H9 (cell line): ENCODE data around the gene RGSL1. TPM values are rescaled to one million over a fixed set of nuclear protein-coding genes. Genes with fewer than 3 reads are reported as not detected.

Source experiments
- DNase-seq: peaks from one replicate; pipeline ENCODE4 v3.0.0-alpha.2; 2017
- H2AFZ ChIP-seq: one replicate; pipeline ENCODE4 v1.6.1; 2013; ENCODE audit warnings: mild to moderate bottlenecking, low read length, control low read depth, moderate library complexity
- H2AK5ac ChIP-seq: 2 replicates; pipeline ENCODE4 v1.6.1; 2013; ENCODE audit warnings: low read length, control low read depth, mixed read lengths; ENCODE audit not compliant: insufficient read length
- H2BK120ac ChIP-seq: one replicate; pipeline ENCODE4 v1.6.1; 2013; ENCODE audit warnings: low read depth, mild to moderate bottlenecking, low read length, control low read depth, inconsistent platforms; ENCODE audit not compliant: poor library complexity, severe bottlenecking
- H2BK12ac ChIP-seq: 2 replicates; pipeline ENCODE4 v1.6.1; 2013; ENCODE audit warnings: low read length, control low read depth, mixed read lengths, low read depth; ENCODE audit not compliant: insufficient read length
- H2BK15ac ChIP-seq: 2 replicates; pipeline ENCODE4 v1.6.1; 2013; ENCODE audit warnings: low read depth, low read length, control low read depth
- H2BK20ac ChIP-seq: one replicate; pipeline ENCODE4 v1.6.1; 2013; ENCODE audit warnings: low read depth, mild to moderate bottlenecking, low read length, control low read depth, inconsistent platforms; ENCODE audit not compliant: poor library complexity, severe bottlenecking
- H2BK5ac ChIP-seq: 2 replicates; pipeline ENCODE4 v1.6.1; 2013; ENCODE audit warnings: low read length, control low read depth, mixed read lengths; ENCODE audit not compliant: insufficient read length
- H3K14ac ChIP-seq: 2 replicates; pipeline ENCODE4 v1.6.1; 2013; ENCODE audit warnings: low read length, control low read depth; ENCODE audit not compliant: insufficient read depth
- H3K18ac ChIP-seq: 2 replicates; pipeline ENCODE4 v1.6.1; 2013; ENCODE audit warnings: low read depth, mild to moderate bottlenecking, mixed read lengths, low read length, control low read depth; ENCODE audit not compliant: insufficient read length
- H3K23ac ChIP-seq: 2 replicates; pipeline ENCODE4 v1.6.1; 2013; ENCODE audit warnings: low read length, control low read depth, mixed read lengths, low read depth; ENCODE audit not compliant: insufficient read length
- H3K23me2 ChIP-seq: 2 replicates; pipeline ENCODE4 v1.6.1; 2013; ENCODE audit warnings: low read depth, mild to moderate bottlenecking, mixed read lengths, low read length, control low read depth; ENCODE audit not compliant: insufficient read length, poor library complexity, severe bottlenecking
- H3K27ac ChIP-seq: 2 replicates; pipeline ENCODE4 v1.5.1; 2013; ENCODE audit warnings: low read length, control low read depth, mixed read lengths, low read depth; ENCODE audit not compliant: insufficient read length
- H3K27me3 ChIP-seq: 2 replicates; pipeline ENCODE4 v1.6.1; 2013; ENCODE audit warnings: low read length, control low read depth, inconsistent platforms; ENCODE audit not compliant: insufficient read depth
- H3K4ac ChIP-seq: 2 replicates; pipeline ENCODE4 v1.6.1; 2013; ENCODE audit warnings: low read depth, mild to moderate bottlenecking, control low read depth, inconsistent platforms, low read length, moderate library complexity
- H3K4me1 ChIP-seq: 2 replicates; pipeline ENCODE4 v1.6.1; 2013; ENCODE audit warnings: low read length, control low read depth, inconsistent platforms; ENCODE audit not compliant: insufficient read depth
- H3K4me2 ChIP-seq: 2 replicates; pipeline ENCODE4 v1.6.1; 2013; ENCODE audit warnings: low read length, control low read depth, mixed read lengths; ENCODE audit not compliant: insufficient read length, insufficient read depth
- H3K56ac ChIP-seq: 2 replicates; pipeline ENCODE4 v1.6.1; 2013; ENCODE audit warnings: low read depth, mild to moderate bottlenecking, mixed read lengths, low read length, control low read depth; ENCODE audit not compliant: insufficient read length
- H3K79me1 ChIP-seq: 2 replicates; pipeline ENCODE4 v1.6.1; 2013; ENCODE audit warnings: low read depth, mild to moderate bottlenecking, moderate library complexity, low read length, control low read depth, inconsistent platforms; ENCODE audit not compliant: insufficient read depth, poor library complexity, severe bottlenecking
- H3K79me2 ChIP-seq: 2 replicates; pipeline ENCODE4 v1.6.1; 2013; ENCODE audit warnings: low read length, control low read depth, inconsistent platforms; ENCODE audit not compliant: insufficient read depth
- H3K9ac ChIP-seq: 2 replicates; pipeline ENCODE4 v1.6.1; 2013; ENCODE audit warnings: low read length, control low read depth, mixed read lengths; ENCODE audit not compliant: insufficient read length; ENCODE audit errors: extremely low read depth
- H3K9me3 ChIP-seq: one replicate; pipeline ENCODE4 v1.6.1; 2013; ENCODE audit warnings: low read depth, low read length, inconsistent platforms; ENCODE audit not compliant: control insufficient read depth
- H3T11ph ChIP-seq: one replicate; pipeline ENCODE4 v1.6.1; 2013; ENCODE audit warnings: mild to moderate bottlenecking, low read length, control low read depth, inconsistent platforms
- H4K20me1 ChIP-seq: one replicate; pipeline ENCODE4 v1.6.1; 2013; ENCODE audit not compliant: control insufficient read depth, insufficient read length, insufficient read depth
- H4K5ac ChIP-seq: 2 replicates; pipeline ENCODE4 v1.6.1; 2013; ENCODE audit warnings: low read depth, mild to moderate bottlenecking, mixed read lengths, low read length, control low read depth; ENCODE audit not compliant: insufficient read length
- H4K8ac ChIP-seq: replicated peaks from 2 replicates; pipeline ENCODE4 v1.6.1; 2013; ENCODE audit warnings: low read length, control low read depth, mixed read lengths, low read depth; ENCODE audit not compliant: insufficient read length
- H4K91ac ChIP-seq: 2 replicates; pipeline ENCODE4 v1.6.1; 2013; ENCODE audit warnings: low read depth, mild to moderate bottlenecking, moderate library complexity, mixed read lengths, low read length, control low read depth; ENCODE audit not compliant: insufficient read length
- H3K27ac Mint-ChIP-seq, 3 experiments: 2 replicates in 2 of 3; 3 replicates in 1 of 3; pipeline ENCODE4 v1.8.0; 2020 to 2021; ENCODE audit warnings: mixed read lengths in 3 of 3, mild to moderate bottlenecking in 1 of 3, moderate library complexity in 1 of 3
- H3K27me3 Mint-ChIP-seq: 2 replicates; pipeline ENCODE4 v1.8.0; 2021; ENCODE audit warnings: low read depth, mild to moderate bottlenecking, moderate library complexity, mixed read lengths
- H3K36me3 Mint-ChIP-seq, 3 experiments: 2 replicates in 2 of 3; 3 replicates in 1 of 3; pipeline ENCODE4 v1.8.0; 2020 to 2021; ENCODE audit warnings: low read depth in 3 of 3, mixed read lengths in 3 of 3; ENCODE audit not compliant: insufficient read depth in 1 of 3
- H3K4me1 Mint-ChIP-seq, 2 experiments: 2 replicates each; pipeline ENCODE4 v1.8.0; 2020; ENCODE audit warnings: mixed read lengths in 2 of 2
- H3K4me3 Mint-ChIP-seq, 2 experiments: 2 replicates in 1 of 2; 3 replicates in 1 of 2; pipeline ENCODE4 v1.8.0; 2020 to 2021; ENCODE audit warnings: mild to moderate bottlenecking in 2 of 2, mixed read lengths in 2 of 2, moderate library complexity in 1 of 2
- H3K9me3 Mint-ChIP-seq, 2 experiments: 2 replicates in 1 of 2; 3 replicates in 1 of 2; pipeline ENCODE4 v1.8.0; 2020; ENCODE audit warnings: mild to moderate bottlenecking in 2 of 2, mixed read lengths in 2 of 2, moderate library complexity in 1 of 2
- WGBS: extraction: QIAGEN DNeasy Blood & Tissue Kit; methylation state at CpG from one replicate; pipeline ENCODE4 v1.1.7; 2013; ENCODE audit warnings: missing lambda C conversion rate, low lambda C conversion rate, mixed read lengths; ENCODE audit not compliant: insufficient read length; ENCODE audit errors: extremely low coverage; 5-methylcytosine and 5-hydroxymethylcytosine counted together
- total RNA-seq: library from RNA; stranded (reverse); gene quantifications from 2 replicates; pipeline ENCODE4 v1.2.1, GENCODE V29; 2021
- TF ChIP-seq, protein P1 (sequence below): fragments of 200-600 bp; sonication (generic); conservative IDR thresholded peaks from 3 replicates; pipeline ENCODE4 v1.8.0; 2021; ENCODE audit warnings: antibody characterized with exemption, mild to moderate bottlenecking

RGSL1 gene
- total RNA-seq, 1 experiment from 2014 or later, result not detected

DNA sequence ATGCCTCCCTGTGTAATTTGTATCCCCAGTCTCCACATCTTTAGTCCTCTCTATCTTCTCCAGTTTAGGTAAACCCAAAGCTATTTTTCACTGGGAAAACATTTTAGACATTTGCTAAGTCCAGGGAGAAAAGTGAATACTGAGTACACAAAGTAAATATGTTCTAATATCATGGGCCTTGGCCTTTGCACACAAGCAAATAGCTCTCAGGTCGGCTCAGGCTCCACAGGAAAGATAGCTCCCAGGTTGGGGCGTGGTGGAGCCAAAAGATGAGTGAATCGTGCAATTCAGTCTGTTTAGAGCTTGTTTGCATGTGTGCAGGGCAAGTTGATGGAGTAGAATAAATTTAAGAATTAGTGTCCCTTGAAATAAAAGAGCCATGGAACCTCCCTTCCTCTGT lies 7.9 kb downstream of the RGSL1 start:
- H3K4me2 ChIP-seq, result no peak overlapping the region
- no peak overlapping the region for H3K14ac ChIP-seq
- no peak overlapping the region for H3K18ac ChIP-seq
- H3K9ac ChIP-seq, result no peak overlapping the region
- no peak overlapping the region for H2BK120ac ChIP-seq
- no peak overlapping the region for H4K8ac ChIP-seq
- no peaks in the 10 kb centered on the region for H3K79me2 ChIP-seq
- WGBS, result no CpG with 5 or more reads among the region's 3 CpGs
- H3T11ph ChIP-seq, result no peak overlapping the region
- DNase-seq, result no peak
- no peak overlapping the region for H3K23ac ChIP-seq
- no peak overlapping the region for H4K5ac ChIP-seq
- H3K27me3 ChIP-seq, result no peaks in the 10 kb centered on the region
- no peak overlapping the region for H3K4me3 Mint-ChIP-seq
- no peaks in the 10 kb centered on the region for H3K79me1 ChIP-seq
- H4K20me1 ChIP-seq, result no peaks in the 10 kb centered on the region
- peaks cover 16 to 17% of the 10 kb centered on the region in 2 experiments; a peak in 4 of 5 replicates for H3K9me3 Mint-ChIP-seq
- H2AK5ac ChIP-seq, result no peak overlapping the region
- no peak overlapping the region for H4K91ac ChIP-seq
- no peaks in the 10 kb centered on the region for H3K23me2 ChIP-seq
- no peak overlapping the region for H2AFZ ChIP-seq
- H2BK5ac ChIP-seq, result no peak overlapping the region
- H2BK12ac ChIP-seq, result no peak overlapping the region
- H3K9me3 ChIP-seq, result no peaks in the 10 kb centered on the region
- H3K56ac ChIP-seq, result no peak overlapping the region
- peaks cover 0 to 4% of the 10 kb centered on the region in 2 experiments; a peak in 2 of 4 replicates for H3K4me1 Mint-ChIP-seq
- no peak overlapping the region for H3K4ac ChIP-seq
- no peak overlapping the region for H3K27ac ChIP-seq
- H2BK15ac ChIP-seq, result no peak overlapping the region
- H2BK20ac ChIP-seq, result no peak overlapping the region
- H3K4me1 ChIP-seq, result no peaks in the 10 kb centered on the region
- no peaks in the 10 kb centered on the region; the same call in 1 of the 2 replicates for H3K27me3 Mint-ChIP-seq
- no peak overlapping the region for H3K27ac Mint-ChIP-seq
- H3K36me3 Mint-ChIP-seq, result peaks cover 0 to 6% (median 5%) of the 10 kb centered on the region in 3 experiments; a peak in 3 of 7 replicates
- TF ChIP-seq, protein P1, sequence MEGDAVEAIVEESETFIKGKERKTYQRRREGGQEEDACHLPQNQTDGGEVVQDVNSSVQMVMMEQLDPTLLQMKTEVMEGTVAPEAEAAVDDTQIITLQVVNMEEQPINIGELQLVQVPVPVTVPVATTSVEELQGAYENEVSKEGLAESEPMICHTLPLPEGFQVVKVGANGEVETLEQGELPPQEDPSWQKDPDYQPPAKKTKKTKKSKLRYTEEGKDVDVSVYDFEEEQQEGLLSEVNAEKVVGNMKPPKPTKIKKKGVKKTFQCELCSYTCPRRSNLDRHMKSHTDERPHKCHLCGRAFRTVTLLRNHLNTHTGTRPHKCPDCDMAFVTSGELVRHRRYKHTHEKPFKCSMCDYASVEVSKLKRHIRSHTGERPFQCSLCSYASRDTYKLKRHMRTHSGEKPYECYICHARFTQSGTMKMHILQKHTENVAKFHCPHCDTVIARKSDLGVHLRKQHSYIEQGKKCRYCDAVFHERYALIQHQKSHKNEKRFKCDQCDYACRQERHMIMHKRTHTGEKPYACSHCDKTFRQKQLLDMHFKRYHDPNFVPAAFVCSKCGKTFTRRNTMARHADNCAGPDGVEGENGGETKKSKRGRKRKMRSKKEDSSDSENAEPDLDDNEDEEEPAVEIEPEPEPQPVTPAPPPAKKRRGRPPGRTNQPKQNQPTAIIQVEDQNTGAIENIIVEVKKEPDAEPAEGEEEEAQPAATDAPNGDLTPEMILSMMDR, result no peak
